MV-4-11 (cell line): Measurements from ENCODE around the gene PCDHA12.
"Not testable (repeated sequence)": the region's sequence is repeated elsewhere in the genome, so short reads cannot be mapped to it uniquely, and the experiment has no call there.

Experiments
- DNase-seq: peaks from one replicate; lab custom pipeline; 2025; lab: John Stamatoyannopoulos, UW

PCDHA12 gene

DNA sequence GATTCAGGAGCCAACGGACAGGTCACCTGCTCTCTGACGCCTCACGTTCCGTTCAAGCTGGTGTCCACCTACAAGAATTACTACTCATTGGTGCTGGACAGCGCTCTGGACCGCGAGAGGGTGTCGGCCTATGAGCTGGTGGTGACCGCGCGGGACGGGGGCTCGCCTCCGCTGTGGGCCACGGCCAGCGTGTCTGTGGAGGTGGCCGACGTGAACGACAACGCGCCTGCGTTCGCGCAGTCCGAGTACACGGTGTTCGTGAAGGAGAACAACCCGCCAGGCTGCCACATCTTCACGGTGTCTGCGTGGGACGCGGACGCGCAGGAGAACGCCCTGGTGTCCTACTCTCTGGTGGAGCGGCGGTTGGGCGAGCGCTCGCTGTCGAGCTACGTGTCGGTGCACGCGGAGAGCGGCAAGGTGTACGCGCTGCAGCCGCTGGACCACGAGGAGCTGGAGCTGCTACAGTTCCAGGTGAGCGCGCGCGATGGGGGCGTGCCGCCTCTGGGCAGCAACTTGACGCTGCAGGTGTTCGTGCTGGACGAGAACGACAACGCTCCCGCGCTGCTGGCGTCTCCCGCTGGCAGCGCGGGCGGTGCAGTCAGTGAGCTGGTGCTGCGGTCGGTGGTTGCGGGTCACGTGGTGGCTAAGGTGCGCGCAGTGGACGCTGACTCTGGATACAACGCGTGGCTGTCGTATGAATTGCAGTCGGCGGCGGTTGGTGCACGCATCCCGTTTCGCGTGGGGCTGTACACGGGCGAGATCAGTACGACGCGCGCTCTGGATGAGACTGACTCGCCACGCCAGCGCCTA, 17.7 kb upstream of the PCDHA12 start:
- DNase-seq, result no peak

DNA sequence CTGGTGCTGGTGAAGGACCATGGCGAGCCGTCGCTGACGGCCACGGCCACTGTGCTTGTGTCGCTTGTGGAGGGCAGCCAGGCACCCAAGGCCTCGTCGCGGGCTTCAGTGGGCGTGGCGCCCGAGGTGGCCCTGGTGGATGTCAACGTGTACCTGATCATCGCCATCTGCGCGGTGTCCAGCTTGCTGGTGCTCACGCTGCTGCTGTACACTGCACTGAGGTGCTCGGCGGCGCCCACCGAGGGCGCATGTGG, 17.2 kb upstream of the PCDHA12 start:
- no peak for DNase-seq

DNA sequence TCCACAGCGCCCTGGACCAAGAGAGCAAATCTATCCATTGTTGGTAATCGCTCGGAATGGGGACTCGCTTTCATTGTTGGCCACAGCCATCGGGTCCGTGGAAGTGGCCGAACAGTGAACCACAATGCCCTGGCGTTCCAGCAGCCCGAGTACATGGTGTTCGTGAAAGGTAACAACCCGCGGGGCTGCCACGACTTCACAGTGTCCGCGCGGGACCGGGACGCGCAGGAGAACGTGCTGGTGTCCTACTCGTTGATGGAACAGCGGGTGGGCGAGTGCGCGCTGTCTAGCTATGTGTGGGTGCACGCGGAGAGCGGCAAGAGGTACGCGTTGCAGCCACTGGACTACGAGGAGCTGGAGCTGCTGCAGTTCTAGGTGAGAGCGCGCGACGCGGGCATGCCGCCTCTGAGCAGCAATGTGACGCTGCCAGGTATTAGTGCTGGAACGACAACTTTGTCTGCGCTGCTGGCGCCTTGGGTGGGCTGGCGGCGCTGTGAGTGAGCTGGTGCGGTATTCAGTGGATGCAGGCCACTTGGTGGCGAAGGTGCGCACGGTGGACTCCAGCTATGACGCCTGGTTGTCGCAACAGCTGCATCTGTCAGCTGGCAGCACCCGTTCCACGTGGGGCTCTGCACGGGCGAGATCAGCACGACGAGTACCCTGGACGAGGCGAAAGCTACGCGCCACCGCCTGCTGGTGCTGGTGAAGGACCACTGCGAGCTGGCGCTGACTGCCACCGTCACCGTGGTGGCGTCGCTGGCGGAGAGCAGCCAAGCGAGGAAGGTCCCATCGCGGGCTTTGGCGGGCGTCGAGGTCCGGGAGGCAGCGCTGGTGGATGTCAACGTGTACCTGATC, 12.4 kb upstream of the PCDHA12 start:
- no peak for DNase-seq

DNA sequence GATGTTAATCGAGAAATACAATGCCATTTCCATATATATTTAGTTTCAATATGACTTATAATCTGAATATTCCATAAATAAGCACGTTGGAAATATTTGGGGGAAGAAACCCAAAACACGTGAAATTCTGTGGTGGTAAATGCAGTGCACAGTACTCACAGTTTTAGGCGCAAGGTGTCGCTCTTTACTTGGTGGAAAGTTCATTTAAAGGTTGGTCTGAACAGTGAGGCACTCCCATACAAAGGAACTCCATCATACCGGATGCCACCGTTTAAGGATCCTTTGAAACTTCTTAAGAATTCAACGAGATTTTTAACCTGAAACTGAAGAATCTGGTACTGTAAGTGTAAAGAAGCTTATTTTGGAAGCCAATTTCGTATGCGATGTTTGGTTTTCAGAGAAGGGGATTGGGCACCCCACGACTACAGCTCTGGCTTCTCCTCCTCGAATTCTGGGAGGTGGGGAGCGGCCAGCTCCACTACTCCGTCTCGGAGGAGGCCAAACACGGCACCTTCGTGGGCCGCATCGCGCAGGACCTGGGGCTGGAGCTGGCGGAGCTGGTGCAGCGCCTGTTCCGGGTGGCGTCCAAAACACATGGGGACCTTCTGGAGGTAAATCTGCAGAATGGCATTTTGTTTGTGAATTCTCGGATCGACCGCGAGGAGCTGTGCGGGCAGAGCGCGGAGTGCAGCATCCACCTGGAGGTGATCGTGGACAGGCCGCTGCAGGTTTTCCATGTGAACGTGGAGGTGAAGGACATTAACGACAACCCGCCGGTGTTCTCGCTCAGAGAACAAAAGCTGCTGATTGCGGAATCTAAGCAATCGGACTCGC, 6.2 kb upstream of the PCDHA12 start, which contains the start of gene PCDHA11:
Gene PCDHA11, plus strand, starts transcription at position 237 of the 834 bp plus-strand sequence. Its CDS starts 147 bp downstream, at position 384.
- DNase-seq, result no peak

DNA sequence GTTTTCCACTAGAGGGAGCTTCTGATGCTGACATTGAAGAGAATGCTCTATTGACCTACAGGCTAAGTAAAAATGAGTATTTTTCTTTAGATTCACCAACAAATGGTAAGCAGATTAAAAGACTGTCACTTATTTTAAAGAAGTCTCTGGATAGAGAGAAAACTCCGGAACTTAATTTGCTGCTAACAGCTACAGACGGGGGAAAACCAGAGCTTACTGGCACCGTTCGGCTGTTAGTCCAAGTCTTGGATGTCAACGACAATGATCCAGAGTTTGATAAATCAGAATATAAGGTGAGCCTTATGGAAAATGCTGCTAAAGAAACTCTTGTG, 5.6 kb upstream of the PCDHA12 start:
- DNase-seq, result no peak

DNA sequence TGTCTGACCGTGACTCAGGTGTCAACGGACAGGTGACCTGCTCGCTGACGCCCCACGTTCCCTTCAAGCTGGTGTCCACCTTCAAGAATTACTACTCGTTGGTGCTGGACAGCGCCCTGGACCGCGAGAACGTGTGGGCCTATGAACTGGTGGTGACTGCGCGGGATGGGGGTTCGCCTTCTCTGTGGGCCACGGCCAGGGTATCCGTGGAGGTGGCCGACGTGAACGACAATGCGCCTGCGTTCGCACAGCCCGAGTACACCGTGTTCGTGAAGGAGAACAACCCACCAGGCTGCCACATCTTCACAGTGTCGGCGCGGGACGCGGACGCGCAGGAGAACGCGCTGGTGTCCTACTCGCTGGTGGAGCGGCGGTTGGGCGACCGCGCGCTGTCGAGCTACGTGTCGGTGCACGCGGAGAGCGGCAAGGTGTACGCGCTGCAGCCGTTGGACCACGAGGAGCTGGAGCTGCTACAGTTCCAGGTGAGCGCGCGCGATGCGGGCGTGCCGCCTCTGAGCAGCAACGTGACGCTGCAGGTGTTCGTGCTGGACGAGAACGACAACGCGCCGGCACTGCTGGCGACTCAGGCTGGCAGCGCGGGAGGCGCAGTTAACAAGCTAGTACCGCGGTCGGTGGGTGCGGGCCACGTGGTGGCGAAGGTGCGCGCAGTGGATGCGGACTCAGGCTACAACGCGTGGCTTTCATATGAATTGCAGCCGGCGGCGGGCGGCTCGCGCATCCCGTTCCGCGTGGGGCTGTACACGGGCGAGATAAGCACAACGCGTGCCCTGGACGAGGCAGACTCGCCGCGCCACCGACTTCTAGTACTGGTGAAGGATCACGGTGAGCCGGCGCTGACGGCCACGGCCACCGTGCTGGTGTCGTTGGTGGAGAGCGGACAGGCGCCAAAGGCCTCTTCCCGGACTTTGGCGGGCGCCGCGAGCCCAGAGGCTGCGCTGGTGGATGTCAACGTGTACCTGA, 4.6 kb upstream of the PCDHA12 start:
- DNase-seq, result no peak

DNA sequence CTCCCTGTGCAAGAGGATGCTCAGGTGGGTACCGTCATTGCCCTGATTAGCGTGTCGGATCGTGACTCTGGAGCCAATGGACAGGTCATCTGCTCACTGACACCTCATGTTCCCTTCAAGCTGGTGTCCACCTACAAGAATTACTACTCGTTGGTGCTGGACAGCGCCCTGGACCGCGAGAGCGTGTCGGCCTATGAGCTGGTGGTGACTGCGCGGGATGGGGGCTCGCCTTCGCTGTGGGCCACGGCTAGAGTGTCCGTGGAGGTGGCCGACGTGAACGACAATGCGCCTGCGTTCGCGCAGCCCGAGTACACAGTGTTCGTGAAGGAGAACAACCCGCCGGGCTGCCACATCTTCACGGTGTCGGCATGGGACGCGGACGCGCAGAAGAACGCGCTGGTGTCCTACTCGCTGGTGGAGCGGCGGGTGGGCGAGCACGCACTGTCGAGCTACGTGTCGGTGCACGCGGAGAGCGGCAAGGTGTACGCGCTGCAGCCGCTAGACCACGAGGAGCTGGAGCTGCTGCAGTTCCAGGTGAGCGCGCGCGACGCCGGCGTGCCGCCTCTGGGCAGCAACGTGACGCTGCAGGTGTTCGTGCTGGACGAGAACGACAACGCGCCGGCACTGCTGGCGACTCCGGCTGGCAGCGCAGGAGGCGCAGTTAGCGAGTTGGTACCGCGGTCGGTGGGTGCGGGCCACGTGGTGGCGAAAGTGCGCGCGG, 1.6 kb downstream of the PCDHA12 start:
- not testable (repeated sequence) for DNase-seq

DNA sequence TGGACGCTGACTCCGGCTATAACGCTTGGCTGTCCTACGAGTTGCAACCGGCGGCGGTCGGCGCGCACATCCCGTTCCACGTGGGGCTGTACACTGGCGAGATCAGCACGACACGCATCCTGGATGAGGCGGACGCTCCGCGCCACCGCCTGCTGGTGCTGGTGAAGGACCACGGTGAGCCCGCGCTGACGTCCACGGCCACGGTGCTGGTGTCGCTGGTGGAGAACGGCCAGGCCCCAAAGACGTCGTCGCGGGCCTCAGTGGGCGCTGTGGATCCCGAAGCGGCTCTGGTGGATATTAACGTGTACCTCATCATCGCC, 2.1 kb downstream of the PCDHA12 start:
- DNase-seq, result no peak

DNA sequence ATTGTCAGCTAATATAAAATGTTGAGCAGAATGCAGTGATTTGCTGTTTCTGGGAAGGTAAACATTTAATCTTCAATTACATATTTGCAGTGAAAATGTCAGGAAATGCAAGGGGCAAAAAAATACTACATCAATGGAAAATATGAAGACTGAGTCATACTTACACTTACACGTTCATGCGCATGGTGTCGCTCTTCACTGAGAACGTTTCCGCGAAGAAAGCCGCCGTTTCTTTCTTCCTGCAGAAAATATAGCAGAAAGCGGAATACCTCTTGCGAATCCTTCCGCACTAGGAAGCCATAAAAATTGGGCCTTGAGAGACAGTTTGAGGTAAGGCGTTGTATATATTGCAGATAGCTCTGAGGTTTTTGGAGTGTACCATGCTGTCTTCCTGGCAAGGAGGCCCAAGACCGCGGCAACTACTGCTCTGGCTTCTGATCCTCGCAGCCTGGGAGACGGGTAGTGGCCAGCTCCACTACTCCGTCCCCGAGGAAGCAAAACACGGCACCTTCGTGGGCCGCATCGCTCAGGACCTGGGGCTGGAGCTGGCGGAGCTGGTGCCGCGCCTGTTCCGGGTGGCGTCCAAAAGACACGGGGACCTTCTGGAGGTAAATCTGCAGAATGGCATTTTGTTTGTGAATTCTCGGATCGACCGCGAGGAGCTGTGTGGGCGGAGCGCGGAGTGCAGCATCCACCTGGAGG, 6.9 kb downstream of the PCDHA12 start, which contains the start of gene PCDHA13:
Gene PCDHA13, plus strand, starts transcription at position 236 of the 702 bp plus-strand sequence. Its CDS starts 145 bp downstream, at position 381.
- no peak for DNase-seq

DNA sequence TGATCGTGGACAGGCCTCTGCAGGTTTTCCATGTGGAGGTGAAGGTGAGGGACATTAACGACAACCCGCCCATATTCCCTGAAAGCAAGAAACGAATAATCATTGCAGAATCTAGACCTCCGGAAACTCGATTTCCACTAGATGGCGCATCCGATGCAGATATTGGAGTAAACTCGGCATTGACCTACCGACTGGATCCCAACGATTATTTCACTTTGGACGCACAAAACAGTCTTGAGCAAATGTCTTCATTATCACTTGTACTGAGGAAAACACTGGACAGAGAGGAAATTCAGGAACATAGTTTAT, 7.4 kb downstream of the PCDHA12 start:
- no peak for DNase-seq

DNA sequence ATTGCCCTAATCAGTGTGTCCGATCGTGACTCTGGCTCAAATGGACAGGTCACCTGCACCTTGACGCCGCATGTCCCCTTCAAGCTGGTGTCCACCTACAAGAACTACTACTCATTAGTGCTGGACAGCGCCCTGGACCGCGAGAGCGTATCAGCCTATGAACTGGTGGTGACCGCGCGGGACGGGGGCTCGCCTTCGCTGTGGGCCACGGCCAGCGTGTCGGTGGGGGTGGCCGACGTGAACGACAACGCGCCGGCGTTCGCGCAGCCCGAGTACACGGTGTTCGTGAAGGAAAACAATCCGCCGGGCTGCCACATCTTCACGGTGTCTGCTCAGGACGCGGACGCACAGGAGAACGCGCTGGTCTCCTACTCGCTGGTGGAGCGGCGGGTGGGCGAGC, 8.3 kb downstream of the PCDHA12 start:
- DNase-seq, result no peak

DNA sequence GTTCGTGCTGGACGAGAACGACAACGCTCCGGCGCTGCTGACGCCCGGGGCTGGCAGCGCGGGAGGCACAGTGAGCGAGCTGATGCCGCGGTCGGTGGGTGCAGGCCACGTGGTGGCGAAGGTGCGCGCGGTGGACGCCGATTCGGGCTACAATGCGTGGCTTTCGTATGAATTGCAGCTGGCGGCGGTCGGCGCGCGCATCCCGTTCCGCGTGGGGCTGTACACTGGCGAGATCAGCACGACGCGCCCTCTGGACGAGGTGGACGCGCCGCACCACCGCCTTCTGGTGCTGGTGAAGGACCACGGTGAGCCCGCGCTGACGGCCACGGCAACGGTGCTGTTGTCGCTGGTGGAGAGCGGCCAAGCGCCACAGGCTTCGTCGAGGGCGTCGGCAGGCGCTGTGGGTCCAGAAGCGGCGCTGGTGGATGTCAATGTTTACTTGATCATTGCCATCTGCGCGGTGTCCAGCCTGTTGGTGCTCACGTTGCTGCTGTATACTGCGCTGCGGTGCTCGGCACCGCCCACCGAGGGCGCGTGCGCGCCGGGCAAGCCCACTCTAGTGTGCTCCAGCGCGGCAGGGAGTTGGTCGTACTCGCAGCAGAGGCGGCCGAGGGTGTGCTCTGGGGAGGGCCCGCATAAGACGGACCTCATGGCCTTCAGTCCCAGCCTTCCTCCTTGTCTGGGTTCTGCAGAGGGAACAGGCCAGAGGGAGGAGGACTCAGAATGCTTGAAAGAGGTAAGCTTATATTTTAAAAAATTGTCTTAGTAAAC, 9.0 kb downstream of the PCDHA12 start:
- DNase-seq, result no peak

DNA sequence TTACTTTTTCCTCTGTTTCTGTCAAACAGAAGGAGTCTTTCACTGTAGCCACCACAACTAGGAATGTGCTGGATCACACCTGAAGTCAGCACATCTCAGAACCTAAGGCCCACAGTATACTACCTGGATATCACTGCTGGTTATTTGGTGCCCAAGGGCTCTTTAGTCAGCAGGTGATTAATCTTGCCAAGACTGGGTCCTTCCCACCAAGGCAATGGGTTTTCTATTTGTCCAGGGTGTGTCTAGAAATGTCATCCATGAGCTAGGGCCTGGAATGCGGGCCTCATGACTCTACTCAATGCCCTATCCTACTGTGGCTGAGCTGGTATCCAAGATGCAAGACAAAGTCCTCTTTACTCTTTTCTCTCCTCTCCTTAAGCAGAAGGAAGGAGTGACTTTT, 41.2 kb downstream of the PCDHA12 start:
- no peak for DNase-seq

DNA sequence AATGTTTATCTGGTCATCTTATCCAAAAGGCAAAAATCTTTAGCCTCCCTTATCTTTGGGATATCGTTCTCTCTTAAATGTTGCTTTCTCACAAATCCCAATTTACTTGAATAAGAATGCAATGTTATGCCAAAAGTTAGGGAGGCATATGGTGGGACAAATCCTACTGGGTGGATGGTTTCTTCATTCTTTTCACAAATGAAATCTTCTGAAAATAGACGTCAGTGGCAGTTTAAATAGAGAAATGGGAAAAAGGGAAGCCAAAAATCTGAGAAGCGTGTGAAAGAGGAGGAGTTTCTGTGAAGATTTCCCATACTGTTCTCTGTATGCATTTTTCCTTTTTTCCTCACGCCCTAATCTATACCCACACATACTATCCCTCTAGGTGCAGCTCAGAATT, 48.5 kb downstream of the PCDHA12 start:
- DNase-seq, result no peak

DNA sequence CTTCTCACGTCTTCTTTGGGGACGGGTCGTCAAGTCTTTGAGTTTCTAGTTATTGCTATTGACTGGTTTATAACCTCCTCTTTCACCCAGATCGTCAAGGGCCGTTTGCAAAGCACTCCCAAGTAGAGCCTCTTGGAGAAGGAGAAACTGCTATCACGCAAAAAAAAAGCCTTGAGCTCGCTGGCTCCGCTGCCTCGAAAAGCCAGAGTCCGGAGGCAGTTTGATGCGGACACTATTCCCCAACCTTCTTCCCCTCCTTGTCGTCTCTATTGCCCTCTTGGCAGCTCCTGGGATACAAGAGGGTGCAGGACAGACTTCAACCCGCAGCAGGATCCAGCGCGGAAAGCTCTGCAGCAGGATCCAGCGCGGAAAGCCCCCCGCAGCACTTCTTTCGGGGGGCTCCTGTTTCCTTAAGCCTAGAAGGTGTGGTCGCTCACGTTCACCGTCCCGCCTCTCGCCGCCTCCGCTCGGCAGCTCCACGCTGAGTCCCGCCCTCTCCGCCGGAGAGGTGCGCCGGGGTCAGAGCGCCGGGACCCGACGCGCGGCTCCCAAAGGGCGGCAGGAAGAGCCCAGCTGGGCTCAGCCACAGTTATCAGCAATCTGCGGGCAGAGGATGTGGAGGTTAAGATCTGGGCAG, 50.8 kb downstream of the PCDHA12 start, which contains the start of gene PCDHAC1:
Gene PCDHAC1, plus strand, starts transcription at position 494 of the 637 bp plus-strand sequence. CDS start 594 bp downstream, outside the sequence.
- no peak for DNase-seq

DNA sequence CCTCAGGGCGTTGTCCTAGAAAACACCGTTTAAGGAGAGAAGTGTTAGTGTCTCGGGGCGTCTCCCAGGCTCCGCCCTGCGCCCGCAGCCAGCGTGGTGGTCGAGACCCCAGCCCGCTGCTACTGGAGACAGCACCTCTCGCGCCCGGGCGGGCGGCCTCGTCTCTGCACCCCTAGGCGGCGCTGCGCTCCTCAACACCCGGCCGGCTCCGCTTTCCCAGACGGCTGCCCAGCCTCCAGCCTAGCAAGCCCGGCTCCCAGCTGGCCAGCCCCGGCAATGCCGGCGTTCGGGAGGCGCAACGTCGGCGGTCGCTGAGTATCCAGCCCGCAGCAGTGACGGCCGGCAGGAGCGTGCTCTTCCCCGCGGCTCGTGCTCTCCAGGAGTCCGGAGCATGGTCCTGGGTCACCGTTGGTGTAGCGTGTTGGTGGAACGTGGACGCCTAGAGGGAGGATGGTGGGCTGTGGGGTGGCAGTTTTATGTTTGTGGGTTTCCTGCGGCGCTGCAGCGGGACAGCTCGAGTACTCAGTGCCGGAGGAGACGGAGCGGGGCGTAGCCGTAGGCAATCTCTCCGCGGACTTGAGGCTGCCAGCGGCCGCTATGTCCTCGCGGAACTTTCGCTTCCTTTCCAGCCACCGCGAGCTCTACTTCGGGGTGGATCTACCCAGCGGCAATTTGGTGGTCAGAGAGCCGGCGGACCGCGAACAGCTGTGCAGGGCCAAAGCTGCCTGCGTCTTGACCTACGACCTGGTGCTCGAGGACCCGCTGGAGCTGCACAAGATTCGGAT, 51.5 kb downstream of the PCDHA12 start:
- no peak for DNase-seq

DNA sequence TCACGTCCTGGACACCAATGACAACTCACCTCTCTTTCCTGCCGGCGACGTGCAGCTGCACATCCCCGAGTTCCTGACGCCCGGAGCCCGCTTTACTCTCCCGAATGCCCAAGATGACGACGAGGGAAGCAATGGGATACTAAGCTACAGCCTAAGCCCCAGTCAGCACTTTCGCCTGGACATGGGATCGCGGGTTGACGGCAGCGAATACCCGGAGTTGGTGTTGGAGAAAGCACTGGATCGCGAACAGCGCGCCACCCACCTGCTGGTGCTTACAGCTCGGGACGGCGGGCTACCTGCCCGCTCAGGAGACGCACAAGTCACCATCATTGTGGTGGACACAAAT, 52.1 kb downstream of the PCDHA12 start:
- DNase-seq, result no peak
